Measurements from ENCODE around the gene MARCHF3.
"Not testable (repeated sequence)": the region's sequence is repeated elsewhere in the genome, so short reads cannot be mapped to it uniquely, and the experiment has no call there.

The MARCHF3 gene

GRCh38 chr5:126839407-126839806, 191.0 kb downstream of the MARCHF3 start:
- DNase-seq, result not testable (repeated sequence)

GRCh38 chr5:126837906-126838539, 192.3 kb downstream of the MARCHF3 start:
- no peak for DNase-seq

DNA sequence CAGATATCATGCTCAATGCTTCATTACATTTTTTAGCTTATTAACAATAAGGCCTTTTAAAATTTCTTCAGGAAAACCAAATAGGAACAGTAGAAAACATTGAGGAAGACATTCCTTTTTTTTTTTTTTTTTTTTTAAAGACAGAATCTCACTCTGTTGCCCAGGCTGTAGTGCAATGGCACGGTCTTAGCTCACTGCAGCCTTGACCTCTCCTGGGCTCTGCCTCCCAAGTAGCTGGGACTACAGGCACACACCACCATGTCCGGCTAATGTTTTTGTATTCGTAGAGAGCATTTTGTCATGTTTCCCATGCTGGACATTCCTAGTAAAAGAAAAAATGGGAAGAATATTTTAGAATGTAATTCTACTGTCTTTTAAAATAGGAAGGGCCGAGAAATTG, 193.1 kb downstream of the MARCHF3 start:
- no peak for DNase-seq

DNA sequence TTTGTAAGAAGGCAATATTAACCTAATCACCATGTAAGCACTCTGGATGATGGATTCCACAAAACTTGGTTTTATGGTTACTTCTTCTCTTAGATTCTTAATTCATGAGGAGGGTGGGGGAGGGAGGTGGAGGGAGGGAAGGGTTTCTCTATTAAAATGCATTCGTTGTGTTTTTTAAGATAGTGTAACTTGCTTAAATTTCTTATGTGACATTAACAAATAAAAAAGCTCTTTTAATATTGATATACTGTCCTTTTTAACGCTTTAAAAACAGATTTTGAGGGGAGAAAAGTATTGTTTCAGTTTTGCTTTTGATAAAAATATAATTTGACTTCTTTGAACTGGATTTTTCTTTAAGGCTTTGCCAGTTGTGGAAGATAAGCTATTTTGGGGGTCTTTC, 193.6 kb downstream of the MARCHF3 start:
- DNase-seq, result no peak

- no peak for DNase-seq
Measured at GRCh38 chr5:126831156-126831555, 199.2 kb downstream of the MARCHF3 start.

DNA sequence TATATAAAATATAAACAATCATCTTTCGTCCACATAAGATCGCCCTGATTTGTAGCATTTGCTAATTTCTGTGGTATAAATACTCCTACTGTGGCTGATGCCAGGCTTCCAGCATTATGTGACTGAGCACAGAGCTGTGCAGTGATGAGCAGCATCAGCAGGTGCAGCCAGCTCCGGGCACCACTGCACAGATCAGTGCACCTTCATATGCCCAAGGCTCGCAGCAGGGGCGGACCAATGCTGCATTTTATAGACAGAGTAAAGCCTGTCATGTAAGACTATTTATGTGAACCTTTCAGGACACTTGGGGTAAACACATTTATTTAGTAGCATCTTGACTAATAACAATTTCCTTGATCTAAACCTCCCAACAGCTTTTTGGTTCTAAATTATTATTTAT, 200.3 kb downstream of the MARCHF3 start:
- no peak for DNase-seq

GRCh38 chr5:126829098-126829497, 201.3 kb downstream of the MARCHF3 start:
- DNase-seq, result no peak

- no peak for DNase-seq
Measured at GRCh38 chr5:126826619-126827215, 203.6 kb downstream of the MARCHF3 start.

GRCh38 chr5:126819253-126819652, 211.1 kb downstream of the MARCHF3 start:
- DNase-seq, result no peak

DNA sequence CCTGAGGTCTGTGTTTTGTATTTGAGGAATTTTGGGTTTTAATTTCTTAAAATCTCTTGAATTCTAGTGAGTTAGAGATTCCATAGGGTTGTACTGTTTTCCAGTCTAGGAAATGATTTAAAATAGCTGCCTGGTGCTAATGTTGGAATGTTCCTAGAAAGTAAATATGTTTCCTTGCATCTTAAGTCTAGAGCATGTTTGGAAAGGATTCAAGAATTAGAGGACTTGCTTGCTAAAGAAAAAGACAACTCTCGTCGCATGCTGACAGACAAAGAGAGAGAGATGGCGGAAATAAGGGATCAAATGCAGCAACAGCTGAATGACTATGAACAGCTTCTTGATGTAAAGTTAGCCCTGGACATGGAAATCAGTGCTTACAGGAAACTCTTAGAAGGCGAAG, 211.6 kb downstream of the MARCHF3 start:
- no peak for DNase-seq
